Measurements from ENCODE around the gene NUDT8. TPM values are rescaled to one million over a fixed set of nuclear protein-coding genes. Genes with fewer than 3 reads are reported as not detected.
"Not testable (repeated sequence)": the region's sequence is repeated elsewhere in the genome, so short reads cannot be mapped to it uniquely, and the experiment has no call there.

Gene NUDT8
- total RNA-seq, 1 donor from 2014 or later = 11.5 TPM

DNA sequence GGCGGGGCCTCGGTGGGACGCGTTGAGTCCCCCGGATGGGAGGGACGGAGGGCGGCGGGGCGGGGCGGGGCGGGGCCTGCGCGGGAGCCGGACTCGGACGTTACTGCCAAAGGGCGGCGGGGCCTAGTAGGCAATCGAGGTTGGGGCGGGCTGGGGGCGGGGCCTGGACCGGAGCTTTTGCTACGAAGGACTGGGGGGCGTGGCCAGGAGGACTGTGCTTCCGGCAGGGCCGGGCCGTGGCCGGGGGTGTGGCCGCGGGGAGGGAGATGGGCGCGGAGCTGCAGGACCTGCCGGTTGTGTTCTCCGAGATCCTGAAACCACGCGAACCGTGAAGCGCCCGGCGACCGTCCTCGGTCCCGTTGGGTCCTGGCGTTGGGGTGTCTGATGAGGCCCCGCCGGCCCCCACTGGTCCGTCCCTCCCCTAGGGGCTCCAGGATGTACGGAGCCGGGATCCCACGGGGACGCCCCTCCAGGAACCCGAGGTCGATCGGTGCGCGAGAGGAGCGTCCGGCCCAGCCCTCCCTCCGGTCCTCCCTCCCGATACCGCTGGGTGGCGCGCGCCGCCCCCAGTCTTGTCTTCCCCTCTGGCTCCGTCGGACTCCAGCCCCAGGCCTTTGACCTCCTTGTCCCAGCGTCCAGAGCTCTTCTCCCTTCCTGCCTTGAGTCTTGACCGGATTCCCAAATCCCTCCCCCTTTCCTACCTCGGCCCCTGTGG, 648 bp upstream of the NUDT8 start:
- intact Hi-C loops (cut with micrococcal nuclease) = no loop called here

DNA sequence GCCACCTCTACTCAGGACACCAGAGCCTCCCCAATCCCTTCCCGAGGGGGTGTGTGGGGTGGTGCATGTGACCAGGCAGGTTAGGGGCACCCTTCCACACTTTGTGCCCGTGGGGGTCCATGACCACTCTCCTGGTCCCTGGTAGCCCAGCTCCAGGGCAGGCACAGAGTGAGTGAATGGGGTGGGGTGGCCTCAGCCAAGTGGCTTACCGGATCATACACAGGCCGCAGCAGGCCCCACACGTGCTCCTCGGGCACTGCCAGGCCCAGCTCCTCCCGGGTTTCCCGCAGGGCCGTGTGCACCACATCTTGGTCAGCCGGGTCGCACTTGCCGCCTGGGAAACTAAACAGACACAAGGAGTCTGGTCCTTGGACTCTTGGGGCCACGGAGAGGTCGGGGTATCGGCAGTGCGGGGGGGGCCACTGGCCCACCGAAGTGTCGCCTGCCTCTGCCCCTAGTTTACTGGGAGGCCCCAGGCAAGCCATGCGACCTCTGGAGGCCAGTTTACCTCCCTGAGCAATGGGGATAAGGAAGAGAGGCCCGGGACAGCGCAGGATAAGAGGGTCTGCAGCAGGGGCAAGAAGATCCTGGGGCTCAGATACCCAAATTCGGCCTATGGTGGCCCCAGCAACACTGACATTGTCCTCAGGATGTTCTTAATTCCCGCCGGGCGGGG, 889 bp downstream of the NUDT8 start:
- intact Hi-C loops (cut with micrococcal nuclease) = loop anchor here (1.0 to 2.0 kb wide), 3 partner anchors 15 to 30 kb away; partner anchors contain the start of gene NDUFV1

DNA sequence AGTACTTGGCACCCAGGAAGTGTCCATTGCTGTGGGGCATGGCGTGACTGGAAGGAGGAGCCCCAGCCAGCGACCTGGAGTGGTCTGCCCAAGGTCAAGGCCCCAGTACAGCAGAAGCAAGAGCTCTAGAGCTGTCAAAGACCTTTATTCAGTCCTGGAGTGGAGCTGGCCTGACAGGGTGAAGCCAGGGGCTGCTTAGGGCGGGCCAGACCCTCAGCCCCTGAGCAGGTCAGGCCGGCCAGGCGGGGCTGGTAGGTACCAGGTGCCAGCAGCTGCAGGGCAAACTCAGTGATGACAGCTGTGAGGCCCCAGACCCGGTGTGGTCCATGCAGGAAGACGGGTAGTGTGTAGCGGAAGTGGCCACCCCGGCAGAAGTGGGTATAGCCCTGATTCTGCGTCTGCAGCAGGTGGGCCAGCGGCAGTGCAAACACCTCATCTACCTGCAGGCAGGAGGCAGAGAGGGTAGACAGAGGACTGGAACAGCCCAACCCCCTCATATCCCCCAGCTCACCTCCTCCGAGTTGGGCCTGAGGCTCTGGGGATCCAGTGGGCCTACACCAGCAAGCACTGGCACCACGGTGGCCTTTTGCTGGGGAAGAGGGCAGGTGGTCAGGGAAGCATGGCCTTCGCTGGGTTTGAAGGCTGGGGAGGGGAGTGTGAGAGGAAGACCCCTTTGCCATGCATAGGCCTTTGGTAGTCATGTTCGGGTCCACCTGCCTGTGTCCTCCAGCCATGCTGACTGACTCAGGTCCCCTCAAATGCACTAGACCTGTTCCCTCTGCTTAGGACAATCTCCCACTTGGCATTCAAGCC, 1.7 kb downstream of the NUDT8 start:
- intact Hi-C loops (cut with micrococcal nuclease) = loop anchor here (2.0 kb wide), 1 partner anchor 21 kb away; the partner anchor contains the start of gene NDUFV1

DNA sequence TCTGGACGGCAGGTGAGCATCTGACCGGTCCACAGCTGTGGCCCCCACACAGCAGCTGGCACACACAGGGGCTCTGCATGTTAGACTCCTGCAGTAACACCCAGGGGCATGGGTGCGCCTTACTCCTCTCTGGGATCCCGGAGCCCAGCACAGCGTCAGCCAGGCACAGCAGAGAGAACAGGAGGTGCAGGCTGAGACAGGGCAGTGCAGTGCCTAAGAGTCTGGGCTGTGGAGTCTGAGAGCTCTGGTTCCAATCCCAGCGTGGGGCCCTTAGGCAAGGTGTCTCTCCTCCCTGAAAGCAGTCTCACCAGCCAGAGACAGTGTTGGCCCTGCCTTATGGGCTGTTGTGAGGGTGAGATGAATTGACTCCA, 2.3 kb downstream of the NUDT8 start:
- intact Hi-C loops (cut with micrococcal nuclease) = no loop called here

DNA sequence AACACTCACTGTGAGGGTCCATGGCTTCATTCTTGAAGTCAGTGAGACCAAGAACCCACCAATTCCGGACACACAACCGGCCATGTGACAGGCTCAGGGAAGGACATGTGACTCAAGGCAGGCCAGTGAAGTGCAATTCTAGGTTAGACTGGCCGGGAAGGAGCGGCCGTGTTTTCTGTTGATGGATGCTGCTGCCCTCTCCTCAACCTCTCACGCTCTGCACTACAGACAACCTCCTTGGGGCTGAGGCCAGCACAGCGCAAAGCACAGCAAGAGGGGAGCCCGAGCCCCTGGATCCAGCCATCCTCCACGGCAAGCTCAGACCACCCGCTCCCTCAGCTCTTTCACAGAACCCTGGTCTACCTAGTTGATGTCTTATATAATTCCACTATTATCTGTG, 2.8 kb downstream of the NUDT8 start:
- intact Hi-C loops (cut with micrococcal nuclease) = no loop called here

DNA sequence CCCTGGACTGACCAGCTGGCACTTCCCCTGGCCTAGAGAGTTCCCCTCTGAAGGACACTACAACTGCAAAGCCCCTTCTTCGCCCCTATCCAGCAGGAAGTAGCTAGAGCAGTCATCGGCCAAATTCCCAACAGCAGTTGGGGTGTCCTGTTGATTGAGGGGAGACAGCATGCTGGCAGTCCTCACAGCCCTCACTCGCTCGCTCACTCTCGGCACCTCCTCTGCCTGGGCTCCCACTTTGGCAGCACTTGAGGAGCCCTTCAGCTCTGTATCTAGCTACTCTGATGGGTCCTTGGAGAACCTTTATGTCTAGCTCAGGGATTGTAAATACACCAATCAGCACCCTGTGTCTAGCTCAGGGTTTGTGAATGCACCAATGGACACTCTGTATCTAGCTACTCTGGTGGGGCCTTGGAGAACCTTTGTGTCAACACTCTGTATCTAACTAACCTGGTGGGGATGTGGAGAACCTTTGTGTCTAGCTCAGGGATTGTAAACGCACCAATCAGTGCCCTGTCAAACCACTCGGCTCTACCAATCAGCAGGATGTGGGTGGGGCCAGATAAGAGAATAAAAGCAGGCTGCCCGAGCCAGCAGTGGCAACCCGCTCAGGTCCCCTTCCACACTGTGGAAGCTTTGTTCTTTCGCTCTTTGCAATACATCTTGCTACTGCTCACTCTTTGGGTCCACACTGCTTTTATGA, 3.5 kb downstream of the NUDT8 start:
- intact Hi-C loops (cut with micrococcal nuclease) = not testable (repeated sequence)

DNA sequence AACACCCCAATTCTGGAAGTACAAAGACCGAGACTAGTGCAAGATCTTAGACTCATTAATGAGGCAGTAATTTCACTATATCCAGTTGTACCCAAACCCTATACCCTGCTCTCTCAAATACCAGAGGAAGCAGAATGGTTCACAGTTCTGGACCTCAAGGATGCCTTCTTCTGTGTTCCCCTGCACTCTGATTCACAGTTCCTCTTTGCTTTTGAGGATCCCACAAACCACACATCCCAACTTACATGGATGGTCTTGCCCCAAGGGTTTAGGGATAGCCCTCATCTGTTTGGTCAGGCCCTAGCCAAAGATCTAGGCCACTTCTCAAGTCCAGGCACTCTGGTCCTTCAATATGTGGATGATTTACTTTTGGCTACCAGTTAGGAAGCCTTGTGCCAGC, 5.9 kb downstream of the NUDT8 start:
- intact Hi-C loops (cut with micrococcal nuclease) = not testable (repeated sequence)

DNA sequence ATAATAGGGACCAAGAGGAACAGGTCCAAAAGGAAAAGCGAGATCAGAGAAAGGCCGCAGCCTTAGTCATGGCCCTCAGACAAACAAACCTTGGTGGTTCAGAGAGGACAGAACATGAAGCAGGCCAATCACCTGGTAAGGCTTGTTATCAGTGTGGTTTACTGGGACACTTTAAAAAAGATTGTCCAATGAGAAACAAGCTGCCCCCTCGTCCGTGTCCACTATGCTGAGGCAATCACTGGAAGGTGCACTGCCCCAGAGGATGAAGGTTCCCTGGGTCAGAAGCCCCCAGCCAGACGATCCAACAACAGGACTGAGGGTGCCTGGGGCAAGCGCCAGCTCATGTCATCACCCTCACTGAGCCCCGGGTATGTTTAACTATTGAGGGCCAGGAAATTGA, 6.8 kb downstream of the NUDT8 start:
- intact Hi-C loops (cut with micrococcal nuclease) = not testable (repeated sequence)

DNA sequence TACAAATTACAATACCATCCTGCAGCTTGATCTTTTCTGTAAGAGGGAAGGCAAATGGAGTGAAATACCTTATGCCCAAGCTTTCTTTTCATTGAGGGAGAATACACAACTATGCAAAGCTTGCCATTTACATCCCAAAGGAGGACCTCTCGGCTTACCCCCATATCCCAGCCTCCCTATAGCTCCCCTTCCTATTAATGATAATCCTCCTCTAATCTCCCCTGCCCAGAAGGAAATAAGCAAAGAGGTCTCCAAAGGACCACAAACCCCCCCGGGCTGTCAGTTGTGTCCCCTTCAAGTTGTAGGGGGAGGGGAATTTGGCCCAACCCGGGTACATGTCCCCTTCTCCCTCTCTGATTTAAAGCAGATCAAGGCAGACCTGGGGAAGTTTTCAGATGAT, 7.8 kb downstream of the NUDT8 start:
- intact Hi-C loops (cut with micrococcal nuclease) = not testable (repeated sequence)

DNA sequence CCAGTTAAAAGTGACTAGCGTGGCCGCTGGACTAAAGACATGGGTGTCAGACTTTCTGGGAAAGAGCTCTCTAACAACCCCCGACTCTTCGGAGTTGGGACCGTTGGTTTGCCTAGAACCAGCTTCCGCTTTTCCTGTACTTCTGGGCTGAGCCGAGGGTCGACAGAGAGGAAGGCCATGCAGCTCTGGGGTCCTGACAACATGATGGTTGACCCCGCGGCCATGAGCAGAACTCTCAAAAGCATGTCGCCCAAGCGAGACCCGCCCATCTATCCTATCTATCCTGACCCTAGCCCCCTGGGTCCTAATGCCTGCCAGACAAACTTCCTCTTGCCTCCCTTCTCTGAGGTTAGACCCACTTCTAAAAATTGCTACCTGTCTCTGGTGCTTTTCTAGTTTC, 9.1 kb downstream of the NUDT8 start:
- intact Hi-C loops (cut with micrococcal nuclease) = not testable (repeated sequence)

DNA sequence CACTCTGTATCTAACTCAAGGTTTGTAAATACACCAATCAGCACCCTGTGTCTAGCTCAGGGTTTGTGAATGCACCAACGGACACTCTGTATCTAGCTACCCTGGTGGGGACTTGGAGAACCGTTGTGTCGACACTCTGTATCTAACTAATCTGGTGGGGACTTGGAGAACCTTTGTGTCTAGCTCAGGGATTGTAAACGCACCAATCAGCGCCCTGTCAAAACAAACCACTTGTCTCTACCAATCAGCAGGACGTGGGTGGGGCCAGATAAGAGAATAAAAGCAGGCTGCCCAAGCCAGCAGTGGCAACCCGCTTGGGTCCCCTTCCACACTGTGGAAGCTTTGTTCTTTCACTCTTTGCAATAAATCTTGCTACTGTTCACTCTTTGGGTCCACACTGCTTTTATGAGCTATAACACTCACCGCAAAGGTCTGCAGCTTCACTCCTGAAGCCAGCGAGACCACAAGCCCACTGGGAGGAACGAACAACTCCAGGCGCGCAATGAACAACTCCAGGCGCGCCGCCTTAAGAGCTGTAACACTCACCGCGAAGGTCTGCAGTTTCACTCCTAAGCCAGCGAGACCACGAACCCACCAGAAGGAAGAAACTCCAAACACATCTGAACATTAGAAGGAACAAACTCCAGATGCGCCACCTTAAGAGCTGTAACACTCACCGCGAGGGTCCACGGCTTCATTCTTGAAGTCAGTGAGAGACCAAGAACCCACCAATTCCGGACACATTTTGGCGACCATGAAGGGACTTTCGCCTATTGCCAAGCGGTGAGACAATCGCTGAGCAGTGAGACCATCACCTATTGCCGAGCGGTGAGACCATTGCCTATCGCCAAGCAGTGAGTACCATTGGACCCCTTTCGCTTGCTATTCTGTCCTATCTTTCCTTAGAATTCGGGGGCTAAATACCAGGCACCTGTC, 9.8 kb downstream of the NUDT8 start:
- intact Hi-C loops (cut with micrococcal nuclease) = not testable (repeated sequence)

DNA sequence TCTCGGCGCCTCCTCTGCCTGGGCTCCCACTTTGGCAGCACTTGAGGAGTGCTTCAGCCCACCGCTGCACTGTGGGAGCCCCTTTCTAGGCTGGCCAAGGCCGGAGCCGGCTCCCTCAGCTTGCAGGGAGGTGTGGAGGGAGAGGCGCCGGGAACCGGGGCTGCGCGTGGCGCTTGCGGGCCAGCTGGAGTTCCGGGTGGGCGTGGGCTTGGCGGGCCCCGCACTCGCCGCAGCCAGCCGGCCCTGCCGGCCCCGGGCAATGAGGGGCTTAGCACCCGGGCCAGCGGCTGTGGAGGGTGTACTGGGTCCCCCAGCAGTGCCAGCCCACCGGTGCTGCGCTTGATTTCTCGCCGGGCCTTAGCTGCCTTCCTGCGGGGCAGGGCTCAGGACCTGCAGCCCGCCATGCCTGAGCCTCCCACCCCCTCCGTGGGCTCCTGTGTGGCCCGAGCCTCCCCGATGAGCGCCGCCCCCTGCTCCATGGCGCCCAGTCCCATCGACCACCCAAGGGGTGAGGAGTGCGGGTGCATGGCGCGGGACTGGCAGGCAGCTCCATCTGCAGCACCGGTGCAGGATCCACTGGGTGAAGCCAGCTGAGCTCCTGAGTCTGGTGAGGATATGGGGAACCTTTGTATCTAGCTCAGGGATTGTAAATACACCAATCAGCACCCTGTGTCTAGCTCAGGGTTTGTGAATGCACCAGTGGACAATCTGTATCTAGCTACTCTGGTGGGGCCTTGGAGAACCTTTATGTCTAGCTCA, 10.7 kb downstream of the NUDT8 start:
- intact Hi-C loops (cut with micrococcal nuclease) = not testable (repeated sequence)

DNA sequence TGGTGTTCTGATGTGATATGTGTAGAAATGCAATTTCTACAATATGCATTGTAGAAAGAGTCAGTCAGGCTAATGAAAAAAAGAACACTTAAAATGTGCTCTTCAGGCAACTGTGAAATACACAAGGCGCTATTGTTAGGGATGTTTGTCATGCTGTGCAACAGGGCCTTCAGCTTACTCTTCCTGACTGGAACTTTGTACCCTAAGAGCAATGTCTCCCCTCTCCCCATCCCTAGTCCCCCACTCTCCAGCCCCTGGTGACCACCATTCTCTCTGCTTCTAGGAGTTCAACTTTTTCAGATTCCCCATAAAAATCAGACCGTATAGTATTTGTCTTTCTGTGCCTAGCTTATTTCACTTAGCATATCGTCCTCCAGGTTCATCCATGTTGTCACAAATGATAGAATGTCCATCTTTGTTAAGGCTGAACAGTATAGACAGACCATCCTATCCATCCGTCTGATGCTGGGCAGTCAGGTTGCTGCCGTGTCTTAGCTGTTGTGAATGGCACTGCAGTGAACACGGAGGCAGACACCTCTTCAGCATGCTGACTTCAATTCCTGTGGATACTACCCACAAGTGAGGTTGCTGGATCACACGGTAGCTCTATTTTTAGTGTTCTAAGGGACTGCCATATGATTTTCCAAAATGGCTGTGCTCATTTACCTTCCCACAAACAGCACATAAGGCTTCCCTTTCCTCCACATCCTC, 12.3 kb downstream of the NUDT8 start:
- intact Hi-C loops (cut with micrococcal nuclease) = no loop called here

DNA sequence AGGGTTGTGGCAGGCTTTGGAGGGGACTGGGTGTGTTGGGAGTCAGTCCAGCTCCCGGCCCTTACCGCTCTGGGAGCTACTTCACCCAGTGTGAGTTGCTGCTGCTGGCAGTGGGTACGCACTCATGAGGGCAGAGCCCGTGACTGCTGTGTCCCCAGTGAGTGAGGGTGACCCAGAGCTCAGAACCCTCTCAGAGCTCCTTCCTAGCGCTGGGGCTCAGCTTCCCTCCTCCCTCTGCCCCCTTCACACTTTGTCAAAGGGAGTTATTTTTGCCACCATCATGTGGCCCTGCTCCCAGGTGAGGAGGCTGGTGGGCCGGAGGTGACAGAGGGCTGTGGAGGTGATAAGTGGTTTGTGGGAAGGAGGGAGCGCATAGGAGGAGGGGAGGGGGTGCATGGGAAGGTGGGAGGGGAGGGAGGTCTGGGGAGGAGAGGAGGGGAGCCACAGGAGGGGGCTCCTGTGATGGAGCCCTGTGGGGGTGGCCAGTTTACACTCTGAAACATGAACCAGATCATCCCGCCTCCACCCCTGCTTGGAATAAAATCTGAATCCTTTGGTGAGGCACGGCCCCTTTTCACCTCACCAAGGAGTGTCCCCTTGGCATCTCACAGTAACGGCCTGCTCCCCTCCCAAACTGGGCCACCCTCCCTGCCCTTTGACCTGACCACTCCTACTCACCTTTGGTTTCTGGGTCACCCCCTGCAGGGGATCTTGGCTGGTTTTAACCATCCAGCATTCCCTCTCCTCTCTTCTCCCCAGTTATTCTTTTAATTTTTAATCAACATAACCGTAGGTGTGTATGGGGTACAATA, 13.1 kb downstream of the NUDT8 start:
- intact Hi-C loops (cut with micrococcal nuclease) = no loop called here

DNA sequence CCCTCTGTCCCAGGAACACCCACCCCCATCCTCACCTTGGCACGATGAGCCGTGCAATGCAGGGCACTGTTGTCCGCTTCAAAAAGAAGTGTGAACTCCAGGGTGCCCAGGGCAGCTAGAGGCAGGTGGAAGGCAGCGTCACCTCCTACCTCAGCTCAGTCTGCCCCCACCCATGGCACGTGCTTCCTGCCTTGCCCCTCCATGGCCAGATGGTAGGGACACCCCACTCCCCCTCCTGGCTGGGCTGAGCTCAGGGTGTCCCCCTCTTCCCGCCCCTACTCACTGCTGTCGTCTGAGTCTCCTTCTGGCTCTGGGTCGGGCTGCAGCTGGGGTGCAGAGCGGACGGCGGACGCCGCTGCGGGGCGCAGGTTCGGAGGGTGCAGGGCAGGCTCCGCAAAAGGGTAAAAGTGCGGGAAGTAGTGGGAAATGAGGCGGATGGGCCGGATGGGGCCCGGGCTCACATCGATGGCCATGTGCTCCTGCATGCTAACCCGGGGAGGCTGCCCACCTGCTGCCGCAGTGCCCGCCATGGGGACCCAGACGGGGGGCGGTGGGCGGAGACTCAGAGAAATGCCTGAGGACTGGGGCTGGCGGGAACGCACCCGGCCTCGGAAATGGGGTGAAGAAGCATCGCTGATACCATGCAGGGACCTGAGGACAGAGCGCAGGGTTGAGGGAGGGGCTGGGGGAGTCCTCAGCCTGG, 13.9 kb downstream of the NUDT8 start:
- intact Hi-C loops (cut with micrococcal nuclease) = no loop called here

DNA sequence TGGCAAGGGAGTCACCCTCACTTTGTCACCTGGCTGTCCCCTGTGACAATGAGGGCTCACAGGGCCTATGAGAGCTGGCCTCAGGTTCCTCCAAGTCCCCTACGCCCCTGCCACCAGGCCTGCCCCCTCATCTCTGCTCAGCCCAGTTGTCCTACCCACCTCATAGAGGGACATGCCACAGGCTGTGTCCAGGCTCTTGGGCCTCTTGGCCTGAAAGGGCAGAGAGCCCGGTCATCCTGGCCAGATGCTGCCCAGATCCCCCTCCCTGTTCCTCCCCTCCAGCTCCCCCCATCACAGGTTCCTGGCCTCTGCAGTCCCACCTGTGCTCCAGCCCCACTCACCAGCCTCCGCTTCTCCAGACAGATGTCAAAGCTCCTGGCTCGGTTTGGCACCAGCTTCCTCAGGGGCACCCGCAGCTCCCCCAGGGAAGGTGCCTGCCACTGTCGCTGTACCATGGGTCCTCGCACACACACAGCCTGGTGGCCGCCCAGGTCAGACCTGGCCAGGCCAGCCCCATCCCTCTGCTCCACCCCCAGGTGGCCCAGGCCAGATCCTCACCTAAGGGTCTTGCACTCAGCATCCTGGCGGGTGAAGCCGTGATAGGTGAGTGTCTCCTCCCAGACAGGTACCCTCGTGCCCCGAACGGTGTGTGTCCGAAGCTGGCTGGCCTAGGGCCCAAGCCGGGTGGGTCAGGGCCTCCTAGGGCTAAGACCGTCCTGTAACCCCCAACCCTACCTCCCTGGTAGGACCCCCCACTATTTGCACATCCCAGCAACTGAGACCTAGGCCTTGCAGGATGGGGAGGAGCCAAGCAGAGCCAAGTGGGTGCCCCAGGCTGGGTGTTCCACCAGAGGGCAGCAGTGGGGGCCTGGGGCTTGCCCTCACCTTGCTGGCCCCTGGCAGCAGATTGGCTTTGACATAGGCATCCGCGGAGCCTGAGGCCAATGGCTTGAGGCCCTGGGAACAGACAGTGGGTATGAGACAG, 14.7 kb downstream of the NUDT8 start:
- intact Hi-C loops (cut with micrococcal nuclease) = loop anchor here (1.0 kb wide), 2 partner anchors 9 to 14 kb away; partner anchors contain the start of genes NDUFV1 and NUDT8

Measured in T-helper 2 cell treated with Interferon-gamma antibody and Interleukin-4, amounts not matched to agents 100 ng/mL and 5 ng/mL, for 36 hours (primary cell).